GM19193 (cell line): ENCODE measurements around the gene ACACB.

ENCODE experiments used
- POLR2A ChIP-seq: IDR thresholded peaks from 4 replicates; pipeline ENCODE4 v1.6.1; 2011; ENCODE audit not compliant: insufficient read depth, insufficient read length; ENCODE audit errors: extremely low read depth

ACACB gene

DNA sequence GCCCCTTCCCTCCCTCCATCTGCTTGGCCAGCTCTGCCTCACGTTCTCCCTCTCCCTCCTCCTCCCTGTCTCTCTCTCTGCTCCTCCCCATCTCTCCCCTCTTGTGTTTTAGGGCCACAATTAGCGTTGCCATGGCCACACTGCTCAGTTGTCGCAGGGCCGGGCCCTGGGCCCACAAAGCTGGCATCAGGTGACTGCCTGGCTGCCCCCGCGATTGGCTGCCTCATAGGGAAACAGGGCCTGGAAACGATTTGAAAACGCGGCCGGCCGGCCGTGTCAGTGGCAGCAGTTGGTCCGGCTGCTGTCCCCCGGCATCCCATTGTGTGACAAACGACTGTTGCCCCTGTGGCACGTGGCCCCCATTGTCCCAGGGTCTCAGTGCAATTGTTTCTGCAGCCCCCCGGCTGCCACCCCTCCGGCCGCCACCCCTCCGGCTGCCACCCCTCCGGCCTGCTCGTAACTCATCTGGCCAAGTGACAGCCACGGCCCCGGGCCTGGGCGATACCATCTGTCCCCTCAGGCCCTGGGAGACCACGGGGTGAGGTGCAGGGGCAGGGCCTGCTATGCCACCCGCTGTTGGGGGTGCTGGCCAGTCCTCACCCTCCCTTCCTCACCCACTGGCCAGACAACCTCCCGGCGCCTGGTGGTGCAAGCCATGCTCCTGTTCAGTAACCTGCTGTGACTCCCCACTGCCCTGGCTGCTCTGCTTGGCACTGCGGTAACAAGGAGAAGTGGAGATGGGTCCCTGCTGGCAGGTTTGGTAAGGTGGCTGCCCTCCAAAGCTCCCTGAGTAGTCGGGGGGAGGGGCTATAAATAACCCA is 175.3 kb downstream of the ACACB start:
- no peak for TF ChIP-seq POLR2A

DNA sequence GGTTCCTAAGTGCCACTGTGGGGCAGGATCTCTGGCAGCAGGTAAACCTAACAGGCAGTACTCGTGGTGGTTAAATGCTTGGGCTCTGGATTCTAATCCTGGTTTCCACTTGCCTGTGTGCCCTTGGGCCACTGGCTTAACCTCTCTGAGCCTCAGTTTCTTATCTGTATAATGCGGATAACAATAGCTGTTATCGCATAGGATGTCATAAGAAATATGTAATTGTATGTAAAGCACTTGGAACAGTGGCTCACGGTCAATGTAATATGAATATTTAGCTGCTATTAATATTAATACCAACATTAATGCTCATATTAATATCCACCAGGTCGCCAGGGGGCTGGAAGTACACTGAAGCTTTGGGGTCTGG is 175.9 kb downstream of the ACACB start:
- no peak for TF ChIP-seq POLR2A

DNA sequence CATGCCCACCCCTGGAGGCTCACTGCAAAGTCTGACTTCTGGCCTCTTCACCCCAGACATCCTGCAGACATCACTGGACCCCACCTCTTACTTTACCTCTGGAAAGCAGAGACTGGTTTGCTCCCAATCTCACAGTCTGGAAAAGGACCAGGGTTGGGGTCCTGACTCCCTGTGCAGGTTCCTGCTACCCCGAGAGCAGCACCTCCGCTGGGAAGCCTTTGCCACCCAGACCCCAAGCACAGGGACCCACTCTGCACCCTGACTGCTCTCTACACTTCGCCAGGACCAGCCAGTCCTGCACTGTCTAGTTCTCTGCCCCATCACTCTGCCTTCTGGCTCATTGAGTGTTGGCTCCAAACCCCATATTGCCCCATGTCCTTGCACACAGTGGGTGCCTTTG is 176.7 kb downstream of the ACACB start:
- no peak for TF ChIP-seq POLR2A

DNA sequence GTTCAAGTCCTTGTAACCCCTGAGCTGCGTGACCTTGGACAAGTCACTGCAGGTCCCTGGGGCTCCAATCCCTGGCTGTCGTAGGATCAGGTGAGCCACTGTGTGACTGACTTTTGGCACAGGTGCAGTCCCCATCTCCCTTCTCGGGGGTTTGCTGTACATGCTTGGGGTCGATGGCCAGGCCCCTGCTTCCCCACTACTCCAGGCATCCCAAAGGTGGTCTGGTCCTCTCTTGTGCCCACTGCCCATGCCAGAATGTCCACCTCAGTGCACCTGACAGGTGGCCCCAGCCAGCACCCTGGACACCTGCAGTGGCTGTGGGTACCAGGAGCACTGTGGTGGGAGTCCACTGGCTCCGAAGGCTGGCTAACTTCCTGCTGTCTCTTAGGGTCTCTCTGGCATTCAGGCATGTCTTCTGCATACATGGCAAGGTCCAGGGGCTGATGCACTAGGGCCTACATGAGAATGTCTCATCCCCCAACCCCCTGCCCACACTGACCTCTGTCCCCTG is 178.0 kb downstream of the ACACB start:
- no peak for TF ChIP-seq POLR2A

DNA sequence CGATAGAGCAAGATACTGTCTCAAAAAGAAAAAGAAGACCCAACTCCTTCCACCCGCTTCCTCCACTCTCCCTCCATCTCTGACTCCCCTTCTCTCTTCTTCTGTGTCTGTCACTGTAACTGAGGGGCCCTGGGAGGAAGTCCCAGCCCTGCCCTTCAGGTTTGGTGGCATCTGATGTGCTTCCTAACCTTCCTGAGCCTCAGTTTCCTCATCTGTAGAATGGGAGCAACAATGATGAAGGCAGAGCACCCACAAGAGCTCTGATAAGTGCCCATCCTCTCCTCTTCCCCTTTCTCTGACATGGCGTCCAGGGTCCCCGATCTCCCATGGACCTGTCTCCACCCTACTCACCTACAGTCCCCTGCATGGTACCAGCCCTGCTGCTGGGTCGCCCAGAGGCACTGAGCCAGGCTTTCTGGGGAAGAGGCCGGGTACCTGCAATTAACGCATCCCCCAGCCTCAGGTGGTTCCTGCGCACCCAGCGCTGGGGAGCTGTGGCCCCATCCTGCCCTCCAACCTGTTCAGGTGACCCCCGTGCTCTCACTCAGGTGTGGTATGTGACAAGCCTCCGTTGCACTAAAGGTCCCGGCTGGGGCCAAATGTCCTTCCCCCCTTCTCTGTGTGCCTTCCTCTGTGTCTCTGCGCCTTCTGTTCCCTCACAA is 179.5 kb downstream of the ACACB start:
- no peak for TF ChIP-seq POLR2A

DNA sequence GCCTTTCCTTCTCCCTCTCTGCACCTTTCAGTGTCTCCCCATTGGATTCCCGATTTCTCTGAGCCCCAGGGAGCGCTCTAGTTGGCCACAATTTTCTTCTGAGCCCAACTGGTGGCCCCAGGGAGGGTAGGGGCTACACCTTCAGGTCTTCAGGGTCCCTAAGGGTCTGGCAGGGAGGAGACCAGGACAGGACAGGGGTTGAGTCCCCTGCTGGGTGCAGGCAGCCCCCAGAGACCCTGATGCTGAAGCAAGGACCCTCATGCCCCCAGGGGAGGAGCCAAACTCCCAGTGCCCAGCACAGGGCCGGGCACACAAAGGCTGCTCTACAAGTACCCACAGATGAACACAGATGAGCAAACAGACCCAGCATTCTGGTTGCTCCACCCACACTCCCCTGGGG is 180.0 kb downstream of the ACACB start:
- no peak for TF ChIP-seq POLR2A

DNA sequence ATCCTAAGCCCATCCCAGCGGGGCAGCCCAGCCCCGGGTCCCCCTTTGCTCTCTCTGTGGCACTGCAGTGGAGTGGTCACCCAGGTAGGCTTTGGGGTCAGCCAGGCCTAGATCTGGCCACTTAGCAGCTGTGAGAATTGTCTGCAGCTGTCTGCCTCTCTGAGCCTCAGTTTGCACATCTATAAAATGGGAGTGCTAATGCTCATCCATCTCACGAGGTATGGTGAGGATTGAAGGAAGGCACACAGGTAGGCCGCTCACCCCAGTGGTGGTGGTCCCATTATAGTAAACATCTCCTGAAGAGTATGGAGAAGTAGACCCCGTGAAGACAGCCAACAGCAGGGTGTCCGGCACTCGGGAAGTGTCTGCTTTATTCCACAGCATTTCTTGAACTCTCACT is 183.5 kb downstream of the ACACB start:
- TF ChIP-seq POLR2A, result no peak

DNA sequence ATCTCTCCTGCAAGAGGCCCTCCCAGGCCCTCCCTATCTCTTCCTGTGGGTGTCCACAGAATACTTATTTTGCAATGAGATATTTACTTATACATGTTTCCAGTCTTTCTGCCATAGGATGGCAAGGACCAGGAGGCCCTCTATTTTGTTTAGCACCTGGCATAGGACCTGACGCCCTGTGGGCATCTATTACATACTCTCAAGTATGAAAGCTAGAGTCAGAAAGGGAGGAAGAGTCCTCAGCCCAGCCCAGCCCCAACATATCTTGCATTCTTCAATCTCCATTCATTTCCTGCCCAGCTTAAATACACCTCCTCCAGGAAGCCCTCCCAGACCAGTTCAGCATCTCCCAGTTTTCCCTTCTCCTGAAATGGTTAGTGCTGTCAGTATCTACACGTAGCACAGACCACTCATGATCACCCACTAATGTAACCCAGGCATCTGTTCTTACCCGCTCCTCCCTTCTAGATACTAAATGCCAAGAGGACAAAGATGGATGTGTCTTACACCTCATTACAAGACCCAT is 185.3 kb downstream of the ACACB start:
- TF ChIP-seq POLR2A, result no peak

DNA sequence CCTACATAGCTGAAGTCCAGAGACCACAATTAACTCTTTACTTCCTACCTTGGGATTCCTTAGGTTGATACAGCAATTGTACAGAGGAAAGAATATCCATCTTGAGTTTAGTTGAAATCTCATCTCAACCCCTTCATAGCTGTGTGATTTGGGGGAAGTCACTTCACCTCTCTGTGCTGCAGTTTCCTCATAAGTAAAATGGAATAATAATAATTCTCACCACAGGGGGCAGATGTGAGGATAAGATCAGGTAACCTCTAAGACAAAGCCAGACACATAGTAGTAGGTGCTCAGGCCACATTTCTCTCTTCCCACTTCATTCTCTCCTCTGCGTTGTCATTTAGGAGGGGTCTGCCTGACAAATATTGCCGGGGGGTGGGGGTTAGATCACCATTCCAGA is 186.0 kb downstream of the ACACB start:
- TF ChIP-seq POLR2A, result no peak

DNA sequence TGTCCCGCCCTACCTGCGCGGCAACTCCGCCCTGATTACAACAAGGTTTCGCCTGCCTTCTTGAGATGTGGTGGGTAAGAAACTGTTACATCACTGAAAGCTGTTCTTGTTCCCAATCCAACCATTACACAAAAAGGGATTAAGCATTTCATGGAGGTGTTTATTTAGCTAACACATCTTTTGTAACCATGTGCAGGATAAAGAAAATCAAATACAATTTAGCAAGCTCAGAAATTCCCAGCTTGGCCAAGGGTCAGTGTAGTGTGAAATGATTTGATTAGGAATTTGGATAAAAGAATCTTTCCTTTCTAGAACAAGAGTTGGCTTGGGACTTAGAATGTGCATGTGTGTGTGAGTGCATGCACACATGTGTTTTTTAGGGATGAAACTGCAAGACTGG is 186.4 kb downstream of the ACACB start:
- no peak for TF ChIP-seq POLR2A

DNA sequence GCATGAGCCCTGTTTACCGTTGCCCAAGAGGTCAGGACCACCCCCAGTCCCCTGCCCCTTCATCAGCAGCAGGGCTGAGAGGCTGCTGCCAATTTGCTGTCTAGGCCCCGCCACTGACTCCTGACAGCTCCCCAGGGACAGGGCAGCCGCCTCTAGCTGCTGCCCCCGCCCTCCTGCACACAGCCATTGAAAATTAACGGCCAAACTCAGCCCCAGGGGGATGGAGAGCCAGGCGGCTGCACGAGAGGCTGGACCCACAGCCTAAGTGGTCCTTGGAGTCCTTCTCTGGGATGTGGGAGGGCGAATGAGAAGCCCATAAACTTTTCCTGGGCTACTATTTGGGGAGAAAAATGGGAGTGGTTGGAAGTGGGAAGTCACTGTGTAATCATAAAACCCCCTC is 188.1 kb downstream of the ACACB start:
- TF ChIP-seq POLR2A, result no peak

DNA sequence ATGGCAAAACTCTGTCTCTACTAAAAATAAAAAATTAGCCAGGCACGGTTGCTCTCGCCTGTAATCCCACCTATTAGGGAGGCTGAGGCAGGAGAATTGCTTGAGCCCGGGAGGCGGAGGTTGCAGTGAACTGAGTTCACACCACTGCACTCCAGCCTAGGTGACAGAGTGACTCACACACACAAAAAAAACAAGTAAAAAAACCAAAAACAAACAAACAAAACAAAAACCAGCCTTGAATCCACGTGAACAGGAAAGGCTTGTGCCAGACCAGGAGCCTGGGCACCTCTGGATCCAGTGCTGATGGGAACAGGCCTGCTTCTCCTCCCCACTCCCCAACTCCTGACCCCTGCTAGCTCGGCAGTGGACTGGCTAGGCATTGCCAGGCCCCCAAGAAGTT is 189.2 kb downstream of the ACACB start:
- no peak for TF ChIP-seq POLR2A

DNA sequence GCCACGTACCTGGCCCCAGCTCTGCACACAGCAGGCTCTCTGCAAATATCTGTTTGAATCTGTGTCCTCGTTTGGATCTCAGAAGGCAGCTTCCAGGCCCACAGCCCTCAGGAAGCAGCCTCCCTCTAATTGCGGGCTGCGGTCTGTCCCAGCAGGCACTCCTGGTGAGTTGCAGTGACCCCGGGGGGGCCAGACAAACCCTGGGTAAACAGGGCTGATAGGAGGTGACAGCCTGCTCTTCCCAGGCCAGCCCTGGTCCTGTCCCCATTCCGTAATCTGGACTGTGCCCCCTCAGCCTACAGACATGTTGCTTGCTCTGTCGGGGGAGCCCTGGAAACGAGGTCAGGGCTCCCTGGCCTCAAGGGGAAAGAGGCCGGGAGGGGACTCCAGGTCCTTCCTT is 190.7 kb downstream of the ACACB start:
- TF ChIP-seq POLR2A, result no peak

DNA sequence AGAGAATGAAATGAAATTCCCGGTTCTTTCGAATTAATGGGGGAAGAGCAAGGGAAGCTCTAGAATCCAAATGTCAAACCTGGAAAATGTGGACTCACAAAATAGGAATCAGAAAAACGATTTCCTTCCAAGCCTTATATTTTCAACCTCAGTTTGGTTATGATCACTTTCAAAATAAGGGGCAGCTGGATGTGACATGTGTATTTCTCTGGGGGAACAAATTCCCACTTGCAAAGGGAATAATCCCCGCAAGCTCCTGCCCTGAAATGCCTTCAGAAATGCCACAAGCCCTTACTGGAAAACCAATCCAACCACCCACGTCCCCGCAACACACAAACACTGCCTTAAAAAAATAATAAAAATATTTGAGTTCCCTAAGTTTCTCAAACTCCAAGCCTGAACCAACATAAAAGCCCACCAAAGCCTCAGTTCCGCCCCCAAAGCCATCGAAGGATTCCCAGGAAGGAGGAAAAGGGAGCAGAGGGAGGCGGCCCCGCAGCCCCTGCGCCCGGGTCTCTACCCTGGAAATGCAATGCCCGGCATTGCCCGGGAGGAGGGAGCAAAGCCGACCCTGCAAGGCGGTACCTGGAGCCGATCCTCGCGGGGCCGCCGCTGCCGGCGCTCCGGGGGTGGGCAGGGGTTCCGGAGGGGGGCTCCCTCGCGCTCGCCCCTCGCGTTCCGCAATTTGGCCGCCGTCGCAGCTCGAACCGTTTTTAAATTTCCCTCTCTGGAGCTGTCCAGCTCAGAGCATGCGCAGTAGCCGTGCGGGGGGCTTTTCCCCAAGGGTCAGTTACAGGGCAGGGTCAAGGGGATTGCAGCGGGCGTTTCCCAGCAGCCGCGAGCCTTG is 192.4 kb downstream of the ACACB start, which contains the start of gene FOXN4:
Gene FOXN4 (minus strand): TSS at position 751 of the 847 bp plus-strand sequence. CDS start 963 bp downstream, outside the sequence.
- TF ChIP-seq POLR2A, result no peak
